Measurements from ENCODE around the gene PHF3. TPM values are rescaled to one million over a fixed set of nuclear protein-coding genes. Genes with fewer than 3 reads are reported as not detected.

Gene PHF3
- total and polyA plus RNA-seq, 2 experiments from 2014 or later: 15.3 to 34.7 TPM

DNA sequence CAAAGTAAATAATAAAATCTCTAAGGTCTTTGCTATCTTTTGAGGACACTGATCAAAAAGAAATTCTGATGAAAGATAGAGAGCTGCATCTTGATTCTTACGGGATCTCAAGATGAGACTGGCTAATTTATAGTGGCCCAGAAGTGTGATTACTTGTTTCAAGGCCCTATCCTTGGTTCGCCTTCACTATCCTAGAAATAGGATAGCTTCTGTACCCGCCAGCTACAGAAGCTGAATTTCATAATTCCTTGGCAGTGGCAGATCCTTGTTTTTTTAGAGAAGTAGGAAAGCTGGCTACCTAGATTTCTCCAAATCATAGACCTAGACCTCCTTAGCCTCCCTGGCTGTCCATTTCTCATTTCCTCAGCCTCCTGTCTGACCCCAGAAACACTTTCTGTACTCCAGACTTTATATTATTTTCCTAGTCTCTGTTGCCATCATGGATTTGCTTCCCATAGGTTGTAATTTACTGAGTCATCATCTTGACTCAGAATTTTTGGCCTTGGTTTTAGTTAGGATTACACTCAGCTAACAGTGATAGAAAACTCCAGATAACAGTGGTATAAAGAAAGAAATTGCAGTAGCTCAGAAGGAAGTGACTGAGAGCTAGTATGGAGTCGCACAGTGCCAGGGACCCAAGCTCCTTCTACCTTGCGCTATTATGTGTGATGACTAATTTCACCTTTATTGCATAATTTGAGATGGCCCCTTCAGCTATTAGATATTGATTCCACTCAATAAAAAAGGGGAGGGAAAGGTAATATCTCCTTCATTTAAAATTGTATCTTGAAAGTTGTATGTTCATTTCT is 27.7 kb downstream of the PHF3 start:
- peak overlapping the region; percentile 64 for H3K27ac ChIP-seq
- TF ChIP-seq EZH2 (IDR thresholded peaks at IDR 0.05; ENCODE audit: insufficient read depth, poor library complexity, severe bottlenecking): no peak
- H3K9me3 ChIP-seq (ENCODE audit: low read depth): no peaks in the 10 kb centered on the region
- H3K4me2 ChIP-seq (ENCODE audit: unreplicated experiment): no peak overlapping the region
- H2AFZ ChIP-seq: no peak overlapping the region
- H3K4me1 ChIP-seq (ENCODE audit: insufficient read depth): peaks cover 13% of the 10 kb centered on the region
- peaks cover 20% of the 10 kb centered on the region for H3F3A ChIP-seq (ENCODE audit: insufficient read depth)
- no peaks in the 10 kb centered on the region for H3K9me2 ChIP-seq (ENCODE audit: insufficient read depth)
- peaks cover 11% of the 10 kb centered on the region for H4K20me1 ChIP-seq (ENCODE audit: insufficient read depth)
- peaks cover 96% of the 10 kb centered on the region for H3K79me2 ChIP-seq (ENCODE audit: insufficient read depth)
- no peak overlapping the region for H3K9ac ChIP-seq
- 87 to 90% methylated on average over 5 of the region's 5 CpGs for WGBS, 2 experiments (ENCODE audit: low coverage in 1 of 2, low lambda C conversion rate in 2 of 2, missing lambda C conversion rate in 2 of 2)
- no peaks in the 10 kb centered on the region for H3K27me3 ChIP-seq (replicated peaks; ENCODE audit: insufficient read depth)
- H3K4me3 ChIP-seq: no peak overlapping the region
- no peaks in the 10 kb centered on the region for H3K36me3 ChIP-seq (ENCODE audit: low read depth)
- peak; percentile 78 for DNase-seq
- in situ Hi-C loops (cut with MboI): no loop called here

DNA sequence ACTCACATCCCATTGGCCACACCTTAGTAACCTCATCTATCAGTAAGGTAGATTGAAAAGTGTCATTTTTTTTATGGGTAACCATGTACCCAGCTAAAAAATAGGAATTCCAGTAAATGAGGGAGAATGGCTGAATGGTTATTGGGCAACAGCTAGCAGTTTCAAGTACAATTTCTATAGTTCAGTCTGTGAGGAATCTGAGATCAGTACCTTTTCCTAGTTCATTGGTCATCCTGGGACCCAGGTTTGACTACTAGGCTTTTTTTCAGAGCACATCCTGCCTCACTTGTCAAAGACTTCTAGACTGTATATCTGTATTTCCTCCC is 28.3 kb downstream of the PHF3 start:
- Histone ChIP-seq H3K9me2 (ENCODE audit: insufficient read depth) (no peaks in the 10 kb centered on the region), H4K20me1 (ENCODE audit: insufficient read depth) (peaks cover 11% of the 10 kb centered on the region), H3K4me2 (ENCODE audit: unreplicated experiment) (no peak overlapping the region), H3K36me3 (ENCODE audit: low read depth) (no peaks in the 10 kb centered on the region), H3K27me3 (replicated peaks; ENCODE audit: insufficient read depth) (no peaks in the 10 kb centered on the region), H3K4me3 (no peak overlapping the region), H3K9me3 (ENCODE audit: low read depth) (no peaks in the 10 kb centered on the region), H2AFZ (no peak overlapping the region), H3F3A (ENCODE audit: insufficient read depth) (peaks cover 20% of the 10 kb centered on the region), H3K79me2 (ENCODE audit: insufficient read depth) (peaks cover 96% of the 10 kb centered on the region), H3K9ac (no peak overlapping the region), H3K27ac (peak overlapping the region; percentile 64), H3K4me1 (ENCODE audit: insufficient read depth) (peaks cover 13% of the 10 kb centered on the region)
- TF ChIP-seq EZH2phosphoT487 (IDR thresholded peaks at IDR 0.05; ENCODE audit: insufficient read depth, low read depth) (no peak), EZH2 (IDR thresholded peaks at IDR 0.05; ENCODE audit: insufficient read depth, poor library complexity, severe bottlenecking) (no peak)
- DNase-seq: no peak
- in situ Hi-C loops (cut with MboI): no loop called here

DNA sequence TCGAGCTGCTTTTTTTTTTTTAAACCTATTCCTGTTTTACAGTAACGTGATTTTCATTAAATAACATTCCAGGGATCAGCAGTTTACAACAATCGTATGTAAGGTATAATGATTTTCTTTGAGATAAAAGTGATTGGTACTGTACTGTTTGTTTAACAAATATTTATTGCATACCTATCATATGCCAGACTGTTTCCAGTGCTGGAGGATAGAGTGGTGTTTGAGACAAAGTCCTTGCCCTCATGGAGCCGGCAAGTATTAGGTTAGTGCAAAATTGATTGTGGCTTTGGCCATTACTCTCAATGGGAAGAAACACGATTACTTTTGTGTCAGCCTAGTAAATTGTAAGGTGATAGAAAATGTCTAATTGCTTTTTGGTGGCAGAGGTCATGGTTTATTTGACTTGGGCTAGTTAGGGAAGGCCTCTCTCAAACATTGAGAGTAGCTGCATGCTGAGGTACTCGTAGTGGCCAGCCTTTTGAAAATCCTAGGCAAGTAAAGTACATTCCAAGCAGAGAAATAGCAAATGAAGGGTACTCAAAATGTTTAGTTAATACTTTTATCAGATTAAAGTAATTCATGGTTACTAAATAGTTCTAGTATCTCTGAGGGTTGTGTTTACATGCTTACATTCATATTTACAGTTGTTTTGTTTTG is 35.6 kb downstream of the PHF3 start:
- in situ Hi-C loops (cut with MboI): no loop called here
- H3K4me2 ChIP-seq (ENCODE audit: unreplicated experiment): no peak overlapping the region
- no peak for DNase-seq
- H3K27me3 ChIP-seq (replicated peaks; ENCODE audit: insufficient read depth): no peaks in the 10 kb centered on the region
- no peak overlapping the region for H3K27ac ChIP-seq
- 74 to 76% methylated on average over 6 of the region's 6 CpGs for WGBS, 2 experiments (ENCODE audit: low coverage in 1 of 2, low lambda C conversion rate in 2 of 2, missing lambda C conversion rate in 2 of 2)
- H3K9me3 ChIP-seq (ENCODE audit: low read depth): no peaks in the 10 kb centered on the region
- H3K9ac ChIP-seq: no peak overlapping the region
- H3K36me3 ChIP-seq (ENCODE audit: low read depth): no peaks in the 10 kb centered on the region
- H3K4me3 ChIP-seq: no peak overlapping the region
- no peak overlapping the region for H2AFZ ChIP-seq
- H3K79me2 ChIP-seq (ENCODE audit: insufficient read depth): peaks cover 100% of the 10 kb centered on the region
- no peak for TF ChIP-seq EZH2phosphoT487 (IDR thresholded peaks at IDR 0.05; ENCODE audit: insufficient read depth, low read depth)
- no peak for TF ChIP-seq EZH2 (IDR thresholded peaks at IDR 0.05; ENCODE audit: insufficient read depth, poor library complexity, severe bottlenecking)
- H3K9me2 ChIP-seq (ENCODE audit: insufficient read depth): no peaks in the 10 kb centered on the region
- no peaks in the 10 kb centered on the region; the same call in 1 of the 2 replicates for H3K4me1 ChIP-seq (ENCODE audit: insufficient read depth)
- peaks cover 10% of the 10 kb centered on the region for H4K20me1 ChIP-seq (ENCODE audit: insufficient read depth)
- peaks cover 7% of the 10 kb centered on the region; the same call in 1 of the 2 replicates for H3F3A ChIP-seq (ENCODE audit: insufficient read depth)

DNA sequence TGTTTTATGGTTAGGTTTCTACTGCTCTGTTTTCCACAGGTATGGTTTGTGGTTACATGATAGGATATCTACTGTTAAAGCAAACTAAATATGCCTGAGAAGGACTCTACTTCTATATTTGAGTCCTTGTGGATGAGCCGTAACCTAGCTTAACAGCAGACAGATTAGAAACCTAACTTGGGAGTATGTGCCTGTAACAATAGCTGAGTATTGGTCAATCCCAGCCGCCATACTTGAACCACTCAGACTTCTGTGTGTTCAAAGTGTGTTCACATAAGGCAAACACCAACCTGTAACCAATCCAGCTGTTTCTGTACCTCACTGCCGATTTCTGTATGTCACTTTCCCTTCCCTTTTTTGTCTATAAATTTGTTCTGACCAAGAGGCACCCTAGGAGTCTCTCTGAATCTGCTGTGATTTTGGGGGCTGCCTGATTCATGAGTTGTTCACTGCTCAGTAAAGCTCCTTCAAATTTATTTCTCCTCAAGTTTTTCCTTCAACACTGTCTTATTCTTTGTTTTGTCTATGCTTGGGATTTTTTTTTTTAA is 37.1 kb downstream of the PHF3 start:
- no peak for TF ChIP-seq EZH2 (IDR thresholded peaks at IDR 0.05; ENCODE audit: insufficient read depth, poor library complexity, severe bottlenecking)
- TF ChIP-seq EZH2phosphoT487 (IDR thresholded peaks at IDR 0.05; ENCODE audit: insufficient read depth, low read depth): no peak
- Histone ChIP-seq H3K27me3 (replicated peaks; ENCODE audit: insufficient read depth) (no peaks in the 10 kb centered on the region), H3K4me2 (ENCODE audit: unreplicated experiment) (no peak overlapping the region), H3K4me3 (no peak overlapping the region), H3K79me2 (ENCODE audit: insufficient read depth) (peaks cover 99% of the 10 kb centered on the region), H3K4me1 (ENCODE audit: insufficient read depth) (peaks cover 10% of the 10 kb centered on the region; the same call in 1 of the 2 replicates), H3F3A (ENCODE audit: insufficient read depth) (peaks cover 9% of the 10 kb centered on the region; the same call in 1 of the 2 replicates), H3K9me2 (ENCODE audit: insufficient read depth) (no peaks in the 10 kb centered on the region), H4K20me1 (ENCODE audit: insufficient read depth) (peaks cover 10% of the 10 kb centered on the region), H3K9ac (no peak overlapping the region), H2AFZ (no peak overlapping the region), H3K27ac (no peak overlapping the region), H3K36me3 (ENCODE audit: low read depth) (no peaks in the 10 kb centered on the region), H3K9me3 (ENCODE audit: low read depth) (no peaks in the 10 kb centered on the region)
- DNase-seq: no peak
- WGBS, 2 experiments (ENCODE audit: low coverage in 1 of 2, low lambda C conversion rate in 2 of 2, missing lambda C conversion rate in 2 of 2): 96 to 98% methylated on average over 3 of the region's 3 CpGs
- in situ Hi-C loops (cut with MboI): no loop called here
